Heart left ventricle (tissue), 16 donors: ENCODE results near the gene TENT5A. TPM values are rescaled to one million over a fixed set of nuclear protein-coding genes. Genes with fewer than 3 reads are reported as not detected.
A peak's percentile ranks its signal among the peaks of the same experiment; 100 is the strongest.

Experiments used
- ATAC-seq, 4 donors: fragments of 200-7000 bp; cut with Tn5 transposase; one replicate each; pipeline ENCODE4 v1.9.1; 2020 to 2022; ENCODE audit warnings: moderate library complexity in 4 of 4, mild to moderate bottlenecking in 3 of 4, moderate number of reproducible peaks in 1 of 4
- DNase-seq, 5 donors: peaks; one replicate each; pipeline ENCODE4 v3.0.0-alpha.2; 2020
- H3K27ac ChIP-seq, 12 donors: fragments of 200-600 bp; sonication (generic) in 4 of 12; one replicate each; pipeline versions ENCODE4 v1.5.0 to v1.8.0; 2016 to 2022; ENCODE audit warnings: mild to moderate bottlenecking in 2 of 12
- H3K27me3 ChIP-seq, 9 donors: fragments of 200-600 bp; sonication (generic) in 2 of 9; one replicate each; pipeline versions ENCODE4 v1.5.1 to v1.8.0; 2016 to 2022; ENCODE audit warnings: mild to moderate bottlenecking in 3 of 9
- H3K36me3 ChIP-seq, 9 donors: fragments of 200-600 bp; sonication (generic) in 2 of 9; one replicate each; pipeline versions ENCODE4 v1.5.0 to v1.8.0; 2018 to 2022; ENCODE audit warnings: mild to moderate bottlenecking in 2 of 9
- H3K4me1 ChIP-seq, 12 donors: fragments of 200-600 bp; sonication (generic) in 4 of 12; one replicate each; pipeline versions ENCODE4 v1.5.0 to v1.8.0; 2016 to 2022; ENCODE audit warnings: mild to moderate bottlenecking in 3 of 12
- H3K4me3 ChIP-seq, 12 donors: fragments of 200-600 bp; sonication (generic) in 4 of 12; one replicate each; pipeline versions ENCODE4 v1.5.0 to v1.8.0; 2017 to 2022; ENCODE audit warnings: mild to moderate bottlenecking in 9 of 12, moderate library complexity in 4 of 12
- H3K9me3 ChIP-seq, 12 donors: fragments of 200-600 bp; sonication (generic) in 4 of 12; one replicate each; pipeline versions ENCODE4 v1.5.0 to v1.8.0; 2016 to 2022; ENCODE audit warnings: mild to moderate bottlenecking in 1 of 12
- POLR2A ChIP-seq, 2 donors: fragments of 450-650 bp; IDR thresholded peaks; one replicate each; pipeline ENCODE4 v1.6.1; 2017; ENCODE audit warnings: antibody characterized with exemption in 2 of 2, mild to moderate bottlenecking in 2 of 2, moderate library complexity in 2 of 2
- WGBS, 4 donors: extraction: QIAGEN DNeasy Blood & Tissue Kit in 2 of 4; methylation state at CpG; one replicate each; pipeline versions ENCODE4 v1.1.5 to v1.1.7; 2013 to 2018; 5-methylcytosine and 5-hydroxymethylcytosine counted together
- intact Hi-C, 10 donors: fragments of 100-400 bp; cut with DNase I; formaldehyde crosslinking; loops; one replicate each; pipeline versions ENCODE4 v1.11.1 to v1.14.2; 2022
- polyA plus RNA-seq, 2 donors: library from polyadenylated mRNA; stranded (reverse); fragments of 200-250 nt; gene quantifications; one replicate each; pipeline ENCODE4 v1.2.3, GENCODE V29; 2013
- total RNA-seq, 9 donors: library from RNA; depleted of rRNA in 2 of 9; stranded (reverse); fragments of >200 nt in 2 of 9; fragmentation: NEBNext Ultra II Directional in 3 of 9; extraction: Animal tissue kit (Norgen Biotek cat#: 25700) in 3 of 9; gene quantifications; one replicate each; pipeline versions ENCODE4 v1.1.0 to v1.2.4, GENCODE V29; 2016 to 2023
- TF ChIP-seq, protein P1 (sequence below), 12 donors: fragments of 200-600 bp; sonication (generic) in 4 of 12; IDR thresholded peaks; one replicate each; pipeline versions ENCODE4 v1.5.0 to v1.8.0; 2018 to 2022; ENCODE audit warnings: antibody characterized with exemption in 12 of 12, mild to moderate bottlenecking in 5 of 12
- donor health status: ischemic (EF 13 %, LVEDD 7.1; RV severe dilation, severe dysfunction).
- donor health status: healthy with polysubstance abuse.
- donor health status: DM: no; HTN: yes; CAD: no.
- donor health status: DM: no; HTN: no; CAD: no.
- donor health status: ischemic (EF 25% LVEDD 6.9; RV normal size, moderate dysfunction).
- donor health status: ischemic (EF 25% LVEDD 5.7; RV mildly dilated, moderate dysfunction).
- donor health status: healthy.
- donor health status: DM: yes; HTN: yes; CAD: no.
- donor health status: ischemic (EF 35%, LVEDD 5.7; RV mildly dilated, moderate dysfunction).
- donor health status: nonischemic (EF 11% LVEDD 7.7; RV severe dilation, severe dysfunction).
- donor health status: DM: yes; HTN: yes; CAD: no.
- donor health status: PGD.
- donor health status: ischemic (EF 29% LVEDD 5.4; RV normal size, mild dysfunction).
- donor health status: nonischemic (EF 23%, LVEDD 6.1; RV moderate dilation, normal function).

TENT5A gene
- total and polyA plus RNA-seq, 11 donors, result 15.4 to 47.2 (median 40.2) TPM

- no peak for DNase-seq
- Histone ChIP-seq H3K36me3 (no peaks in the 10 kb centered on the region), H3K27me3 (no peaks in the 10 kb centered on the region), H3K4me3 (no peak overlapping the region), H3K27ac (peak overlapping the region in 2 of 12 donors; percentile 11 to 20), H3K4me1 (peaks cover 0 to 20% (median 0%) of the 10 kb centered on the region in 12 donors), H3K9me3 (peaks cover 0 to 5% (median 0%) of the 10 kb centered on the region in 12 donors)
- intact Hi-C loops, result no loop called here
- no peak for TF ChIP-seq POLR2A (IDR thresholded peaks at IDR 0.05)
- TF ChIP-seq, protein P1, sequence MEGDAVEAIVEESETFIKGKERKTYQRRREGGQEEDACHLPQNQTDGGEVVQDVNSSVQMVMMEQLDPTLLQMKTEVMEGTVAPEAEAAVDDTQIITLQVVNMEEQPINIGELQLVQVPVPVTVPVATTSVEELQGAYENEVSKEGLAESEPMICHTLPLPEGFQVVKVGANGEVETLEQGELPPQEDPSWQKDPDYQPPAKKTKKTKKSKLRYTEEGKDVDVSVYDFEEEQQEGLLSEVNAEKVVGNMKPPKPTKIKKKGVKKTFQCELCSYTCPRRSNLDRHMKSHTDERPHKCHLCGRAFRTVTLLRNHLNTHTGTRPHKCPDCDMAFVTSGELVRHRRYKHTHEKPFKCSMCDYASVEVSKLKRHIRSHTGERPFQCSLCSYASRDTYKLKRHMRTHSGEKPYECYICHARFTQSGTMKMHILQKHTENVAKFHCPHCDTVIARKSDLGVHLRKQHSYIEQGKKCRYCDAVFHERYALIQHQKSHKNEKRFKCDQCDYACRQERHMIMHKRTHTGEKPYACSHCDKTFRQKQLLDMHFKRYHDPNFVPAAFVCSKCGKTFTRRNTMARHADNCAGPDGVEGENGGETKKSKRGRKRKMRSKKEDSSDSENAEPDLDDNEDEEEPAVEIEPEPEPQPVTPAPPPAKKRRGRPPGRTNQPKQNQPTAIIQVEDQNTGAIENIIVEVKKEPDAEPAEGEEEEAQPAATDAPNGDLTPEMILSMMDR (IDR thresholded peaks at IDR 0.05), result no peak
- WGBS, 4 donors, result 39 to 49% (median 47%) methylated on average over 5 of the region's 5 CpGs
- peak in 2 of 4 donors; percentile 28 to 34 for ATAC-seq
Measured at GRCh38 chr6:81708113-81708699, 44.3 kb downstream of the TENT5A start.

DNA sequence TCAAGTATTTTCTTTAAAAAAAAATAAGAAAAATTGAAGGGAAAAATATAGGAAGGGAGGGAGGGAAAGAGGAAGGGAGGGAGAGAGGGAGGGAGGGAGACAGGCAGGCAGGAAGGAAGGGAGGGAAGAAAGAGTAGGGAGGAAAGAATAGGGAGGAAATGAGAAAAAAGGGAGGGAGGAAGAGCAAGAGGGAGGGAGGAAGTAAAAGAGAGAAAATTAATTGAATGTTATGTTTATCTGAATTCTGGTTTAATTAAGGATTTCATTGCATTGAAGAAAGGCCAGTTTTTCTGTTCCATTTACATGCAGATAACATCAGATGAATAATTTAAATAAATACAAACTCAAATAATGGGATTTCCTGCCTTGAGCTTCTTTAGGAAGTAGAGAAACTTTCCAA is 47.8 kb downstream of the TENT5A start:
- Histone ChIP-seq H3K36me3 (no peaks in the 10 kb centered on the region), H3K9me3 (no peaks in the 10 kb centered on the region), H3K4me3 (no peak overlapping the region), H3K27me3 (no peaks in the 10 kb centered on the region), H3K4me1 (peaks cover 0 to 17% (median 4%) of the 10 kb centered on the region in 12 donors), H3K27ac (no peak overlapping the region)
- TF ChIP-seq, protein P1 (IDR thresholded peaks at IDR 0.05), result no peak
- TF ChIP-seq POLR2A (IDR thresholded peaks at IDR 0.05), result no peak
- no peak for ATAC-seq
- intact Hi-C loops, result no loop called here
- no peak for DNase-seq

- H3K36me3 ChIP-seq, result no peaks in the 10 kb centered on the region
- WGBS, 4 donors, result 73 to 85% (median 81%) methylated on average over 1 of the region's 1 CpG
- H3K4me1 ChIP-seq, result peaks cover 0 to 30% (median 5%) of the 10 kb centered on the region in 12 donors
- DNase-seq (no peak), ATAC-seq (no peak)
- no peaks in the 10 kb centered on the region for H3K9me3 ChIP-seq
- no peak overlapping the region for H3K27ac ChIP-seq
- intact Hi-C loops, result no loop called here
- TF ChIP-seq, protein P1 (IDR thresholded peaks at IDR 0.05), result no peak
- no peak for TF ChIP-seq POLR2A (IDR thresholded peaks at IDR 0.05)
- no peak overlapping the region for H3K4me3 ChIP-seq
- H3K27me3 ChIP-seq, result no peaks in the 10 kb centered on the region
Measured at GRCh38 chr6:81700414-81700813, 52.1 kb downstream of the TENT5A start.

GRCh38 chr6:81697559-81697958 is 54.9 kb downstream of the TENT5A start:
- Histone ChIP-seq H3K27me3 (no peaks in the 10 kb centered on the region), H3K27ac (peak overlapping the region in 3 of 12 donors; percentile 13 to 44 (median 14)), H3K9me3 (no peaks in the 10 kb centered on the region), H3K36me3 (no peaks in the 10 kb centered on the region), H3K4me3 (no peak overlapping the region), H3K4me1 (peaks cover 0 to 33% (median 5%) of the 10 kb centered on the region in 12 donors)
- intact Hi-C loops, result loop anchor here in 2 of 10 donors (5.0 to 10.0 kb wide), 2 partner anchors 47 to 50 kb away; no protein-coding TSS in a partner anchor
- no peak for TF ChIP-seq POLR2A (IDR thresholded peaks at IDR 0.05)
- TF ChIP-seq, protein P1 (IDR thresholded peaks at IDR 0.05), result no peak
- 65 to 71% (median 67%) methylated on average over 6 of the region's 6 CpGs for WGBS, 4 donors
- peak in 2 of 4 donors; percentile 48 to 59 for ATAC-seq
- DNase-seq, result no peak
